Hematopoietic multipotent progenitor cell treated with erythropoietin and hydrocortisone succinate and interleukin-3 and kit ligand, for 4 days (in vitro differentiated cells): ENCODE results near the gene ZFYVE28.
A peak's percentile ranks its signal among the peaks of the same experiment; 100 is the strongest.
"Not testable (repeated sequence)": the region's sequence is repeated elsewhere in the genome, so short reads cannot be mapped to it uniquely, and the experiment has no call there.

Source experiments
- DNase-seq: peaks from one replicate; pipeline ENCODE4 v3.0.0-alpha.2; 2015

Gene ZFYVE28

DNA sequence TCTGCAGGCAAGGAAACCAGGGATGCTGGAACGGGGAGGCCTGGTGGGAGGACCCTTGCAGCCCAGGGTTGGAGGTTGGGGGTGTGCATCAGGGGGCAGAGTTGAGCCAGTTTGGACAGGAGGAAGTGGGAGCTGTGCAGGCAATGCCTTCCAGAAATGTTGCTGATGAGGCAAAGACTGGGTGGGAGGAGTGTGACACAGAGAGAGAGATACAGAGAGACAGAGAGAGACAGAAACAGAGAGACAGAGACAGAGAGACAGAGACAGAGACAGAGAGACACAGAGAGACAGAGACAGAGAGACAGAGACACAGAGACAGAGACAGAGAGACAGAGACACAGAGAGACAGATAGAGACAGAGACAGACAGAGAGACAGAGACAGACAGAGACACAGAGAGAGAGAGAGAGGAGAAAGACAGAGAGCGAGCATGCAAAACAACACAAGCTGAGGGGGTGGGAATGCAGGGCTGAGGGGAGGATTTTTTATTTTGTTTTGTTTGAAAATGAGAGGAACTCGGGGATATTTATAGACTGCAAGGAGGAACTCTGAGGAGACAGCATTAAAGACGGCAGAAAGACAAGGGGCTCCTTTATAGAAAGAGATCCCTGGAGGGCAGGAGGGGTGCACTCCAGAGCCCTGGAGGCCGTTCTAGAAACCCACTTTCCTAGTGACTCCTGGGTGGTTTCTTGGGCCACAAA lies 174.6 kb downstream of the ZFYVE28 start:
- DNase-seq, result peak; percentile 82

GRCh38 chr4:2241410-2242353 lies 176.8 kb downstream of the ZFYVE28 start, which contains the start of the genes HAUS3 and POLN:
Gene HAUS3, minus strand, starts transcription at chr4:2242121. Its CDS starts 1,175 bp downstream, at chr4:2240946.
Gene POLN, minus strand, starts transcription at chr4:2242121. Its CDS starts 12,890 bp downstream, at chr4:2229231.
- DNase-seq, result peak; percentile 99

- DNase-seq, result peak; percentile 42
These were observed 177.4 kb downstream of the ZFYVE28 start for GRCh38 chr4:2241003-2241402.

DNA sequence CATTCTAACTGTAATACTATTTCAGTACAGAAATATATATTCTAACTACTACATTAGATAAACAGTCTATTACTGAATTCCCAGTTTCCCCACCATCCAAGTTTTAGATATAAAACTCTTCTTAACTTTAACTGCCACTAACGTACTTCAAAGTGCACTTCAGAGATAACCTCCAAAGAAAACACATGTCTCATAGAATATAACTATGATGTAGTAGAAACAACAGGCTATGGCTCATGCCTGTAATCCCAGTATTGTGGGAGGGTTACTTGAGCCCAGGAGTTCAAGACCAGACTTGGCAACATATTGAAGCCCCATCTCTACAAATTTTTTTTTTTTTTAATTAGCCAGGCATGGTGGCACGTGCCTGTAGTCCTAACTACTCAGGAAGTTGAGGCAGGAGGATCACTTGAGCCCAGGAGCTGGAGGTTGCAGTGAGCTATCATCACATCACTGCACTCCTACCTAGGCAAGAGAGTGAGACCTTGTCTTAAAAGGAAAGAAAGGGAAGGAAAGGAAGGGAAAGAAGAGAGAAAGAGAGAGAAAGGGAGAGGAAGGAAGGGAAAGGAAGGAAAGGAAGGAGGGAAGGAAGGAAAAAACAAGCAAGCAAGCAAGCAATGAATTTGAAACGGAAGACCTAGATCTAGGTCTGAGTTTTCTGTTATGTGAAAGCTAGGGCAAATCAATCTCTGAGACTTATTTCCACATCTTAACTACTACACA lies 181.3 kb downstream of the ZFYVE28 start:
- DNase-seq, result peak; percentile 23

DNA sequence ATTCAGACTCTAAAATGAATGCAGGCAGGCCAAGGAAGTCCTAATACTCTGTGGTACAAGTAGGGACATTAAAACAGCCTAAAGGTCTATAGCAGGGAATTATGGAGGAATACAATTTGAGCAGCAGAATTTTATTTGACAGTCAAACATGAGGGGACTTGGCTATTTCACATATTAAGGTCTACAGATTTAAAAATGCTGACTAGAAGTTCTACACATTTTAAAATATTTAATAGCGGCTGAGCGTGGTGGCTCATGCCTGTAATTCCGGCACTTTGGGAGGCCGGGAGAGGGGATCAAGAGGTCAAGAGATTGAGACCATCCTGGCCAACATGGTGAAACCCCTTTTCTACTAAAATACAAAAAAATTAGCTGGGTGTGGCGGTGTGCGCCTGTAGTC lies 187.4 kb downstream of the ZFYVE28 start:
- no peak for DNase-seq

GRCh38 chr4:2226261-2226660 lies 192.2 kb downstream of the ZFYVE28 start:
- DNase-seq, result no peak

GRCh38 chr4:2222838-2223237 lies 195.6 kb downstream of the ZFYVE28 start:
- DNase-seq, result no peak

DNA sequence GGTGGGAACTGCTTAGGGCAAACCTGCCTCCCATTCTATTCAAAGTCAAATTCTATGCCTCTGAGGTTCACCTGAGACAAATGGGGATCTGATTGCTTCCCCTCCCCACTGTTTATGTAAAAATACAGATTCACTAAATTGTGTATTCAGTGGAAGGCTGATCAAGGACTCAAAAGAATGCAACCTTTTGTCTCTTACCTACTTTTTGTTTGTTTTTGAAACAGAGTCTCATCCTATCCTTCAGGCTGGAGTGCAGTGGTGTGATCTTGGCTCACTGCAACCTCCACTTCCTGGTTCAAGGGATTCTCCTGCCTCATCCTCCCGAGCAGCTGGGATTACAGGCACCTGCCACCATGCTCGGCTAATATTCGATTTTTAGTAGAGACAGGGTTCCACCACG lies 197.1 kb downstream of the ZFYVE28 start:
- not testable (repeated sequence) for DNase-seq

DNA sequence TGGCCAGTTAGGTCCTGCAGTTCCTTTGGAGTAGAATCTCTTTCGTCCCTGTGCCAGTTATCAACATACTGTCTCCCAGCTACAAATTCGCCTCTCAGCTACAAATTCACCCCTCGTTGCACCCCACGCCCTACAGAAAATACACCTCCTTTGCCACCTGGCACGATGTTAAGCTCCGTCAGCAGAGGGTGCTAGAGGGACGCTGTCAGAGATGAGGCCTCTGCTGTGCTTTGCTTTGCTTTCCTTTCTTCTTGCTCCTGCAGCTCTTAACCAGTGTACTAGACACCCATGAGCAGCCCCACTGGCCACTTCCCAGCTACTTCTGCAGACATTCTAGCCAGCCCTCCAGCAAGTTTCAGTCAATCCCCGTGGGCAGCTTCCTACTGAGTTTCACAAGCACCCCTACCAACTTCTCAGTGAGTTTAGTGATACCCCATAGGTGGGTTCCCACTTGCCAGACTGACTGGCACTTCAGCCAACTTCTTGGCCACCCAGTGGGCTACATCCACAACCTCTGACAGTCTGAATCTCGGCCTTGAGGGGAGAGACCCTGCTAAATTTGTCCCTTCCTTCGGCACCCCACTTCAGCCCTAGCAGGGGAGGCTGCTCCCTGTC lies 198.3 kb downstream of the ZFYVE28 start:
- DNase-seq, result peak; percentile 85
